Liver (tissue), 9 donors: ENCODE results near the gene C17orf58. TPM values are rescaled to one million over a fixed set of nuclear protein-coding genes. Genes with fewer than 3 reads are reported as not detected.
"Not testable (repeated sequence)": the region's sequence is repeated elsewhere in the genome, so short reads cannot be mapped to it uniquely, and the experiment has no call there.

Experiments used
- DNase-seq: peaks from one replicate; pipeline ENCODE4 v3.0.0-alpha.2; 2017; ENCODE audit warnings: low spot score
- H3K27ac ChIP-seq, 2 donors: one replicate each; pipeline ENCODE4 v1.7.0; 2013; ENCODE audit warnings: inconsistent platforms in 2 of 2, low read length in 2 of 2, control low read depth in 1 of 2, low read depth in 1 of 2, mild to moderate bottlenecking in 1 of 2
- H3K27me3 ChIP-seq, 4 donors: one replicate each; pipeline versions ENCODE4 v1.6.1 to v1.7.0; 2013; ENCODE audit warnings: low read length in 3 of 4, inconsistent platforms in 1 of 4, mild to moderate bottlenecking in 1 of 4, moderate library complexity in 1 of 4; ENCODE audit not compliant: control insufficient read depth in 4 of 4, insufficient read depth in 4 of 4
- H3K36me3 ChIP-seq, 4 donors: one replicate each; pipeline versions ENCODE4 v1.6.1 to v1.7.0; 2013; ENCODE audit warnings: low read length in 3 of 4, mild to moderate bottlenecking in 3 of 4, low read depth in 1 of 4, moderate library complexity in 1 of 4; ENCODE audit not compliant: control insufficient read depth in 4 of 4, insufficient read depth in 3 of 4
- H3K4me1 ChIP-seq, 4 donors: one replicate each; pipeline versions ENCODE4 v1.6.1 to v1.7.0; 2013; ENCODE audit warnings: low read length in 3 of 4, mild to moderate bottlenecking in 3 of 4, moderate library complexity in 1 of 4; ENCODE audit not compliant: control insufficient read depth in 4 of 4, insufficient read depth in 4 of 4
- H3K4me3 ChIP-seq, 3 donors: one replicate each; pipeline versions ENCODE4 v1.6.1 to v1.7.0; 2013; ENCODE audit warnings: low read length in 3 of 3, control low read depth in 1 of 3, low read depth in 1 of 3, mild to moderate bottlenecking in 1 of 3
- H3K9ac ChIP-seq, 2 donors: one replicate each; pipeline ENCODE4 v1.7.0; 2013; ENCODE audit warnings: low read length in 2 of 2, mild to moderate bottlenecking in 2 of 2, moderate library complexity in 2 of 2, control low read depth in 1 of 2, low read depth in 1 of 2
- H3K9me3 ChIP-seq, 4 donors: one replicate each; pipeline versions ENCODE4 v1.6.1 to v1.7.0; 2013; ENCODE audit warnings: low read length in 3 of 4; ENCODE audit not compliant: control insufficient read depth in 4 of 4
- EGR1 ChIP-seq, 2 donors: IDR thresholded peaks; 2 replicates each; pipeline ENCODE4 v1.6.1; 2016 to 2018; ENCODE audit warnings: antibody characterized with exemption in 2 of 2, low read depth in 2 of 2
- FOXA1 ChIP-seq: IDR thresholded peaks from 2 replicates; pipeline ENCODE4 v1.6.1; 2016; ENCODE audit warnings: antibody characterized with exemption
- FOXA2 ChIP-seq: IDR thresholded peaks from 2 replicates; pipeline ENCODE4 v1.6.1; 2016; ENCODE audit warnings: antibody characterized with exemption
- GABPA ChIP-seq, 2 donors: IDR thresholded peaks in 1 of 2; conservative IDR thresholded peaks in 1 of 2; 2 replicates each; pipeline ENCODE4 v1.6.1; 2016; ENCODE audit warnings: antibody characterized with exemption in 2 of 2, mild to moderate bottlenecking in 1 of 2, moderate library complexity in 1 of 2
- HNF4A ChIP-seq, 2 donors: conservative IDR thresholded peaks; 2 replicates each; pipeline ENCODE4 v1.6.1; 2016; ENCODE audit warnings: antibody characterized with exemption in 2 of 2, mild to moderate bottlenecking in 2 of 2
- HNF4G ChIP-seq: IDR thresholded peaks from 2 replicates; pipeline ENCODE4 v1.6.1; 2016; ENCODE audit warnings: antibody characterized with exemption
- JUND ChIP-seq, 2 donors: IDR thresholded peaks; 2 replicates each; pipeline ENCODE4 v1.6.1; 2016; ENCODE audit warnings: antibody characterized with exemption in 2 of 2
- NR2F2 ChIP-seq: IDR thresholded peaks from 2 replicates; pipeline ENCODE4 v1.6.1; 2016; ENCODE audit warnings: antibody characterized with exemption
- RAD21 ChIP-seq, 2 donors: IDR thresholded peaks; 2 replicates each; pipeline ENCODE4 v1.6.1; 2016; ENCODE audit warnings: antibody characterized with exemption in 2 of 2, mild to moderate bottlenecking in 2 of 2
- REST ChIP-seq: IDR thresholded peaks from 2 replicates; pipeline ENCODE4 v1.6.1; 2016; ENCODE audit warnings: antibody characterized with exemption, mild to moderate bottlenecking
- RXRA ChIP-seq, 2 donors: IDR thresholded peaks; 2 replicates each; pipeline ENCODE4 v1.6.1; 2017 to 2018; ENCODE audit warnings: antibody characterized with exemption in 2 of 2, mild to moderate bottlenecking in 1 of 2
- SP1 ChIP-seq: IDR thresholded peaks from 2 replicates; pipeline ENCODE4 v1.6.1; 2018; ENCODE audit warnings: antibody characterized with exemption, mild to moderate bottlenecking
- TAF1 ChIP-seq: conservative IDR thresholded peaks from 2 replicates; pipeline ENCODE4 v1.6.1; 2016; ENCODE audit warnings: antibody characterized with exemption, mild to moderate bottlenecking
- YY1 ChIP-seq: IDR thresholded peaks from 2 replicates; pipeline ENCODE4 v1.6.1; 2016; ENCODE audit warnings: antibody characterized with exemption, mild to moderate bottlenecking
- WGBS: extraction: QIAGEN DNeasy Blood & Tissue Kit; methylation state at CpG from one replicate; pipeline ENCODE4 v1.1.7; 2013; 5-methylcytosine and 5-hydroxymethylcytosine counted together
- polyA plus RNA-seq, 2 donors: library from polyadenylated mRNA; stranded (reverse) in 1 of 2; unstranded in 1 of 2; fragments of 200-250 nt in 1 of 2; fragments of >200 nt in 1 of 2; fragmentation: Nextera tagmentation in 1 of 2; extraction: Ambion mirVana in 1 of 2; gene quantifications; one replicate each; pipeline versions ENCODE4 v1.2.1 to v1.2.3, GENCODE V29; 2013 to 2015
- total RNA-seq, 2 donors: library from RNA; depleted of rRNA; stranded (reverse); fragments of >200 nt; gene quantifications; one replicate each; pipeline ENCODE4 v1.2.3, GENCODE V29; 2014
- TF ChIP-seq, protein P1 (sequence below): IDR thresholded peaks from 2 replicates; pipeline ENCODE4 v1.6.1; 2016; ENCODE audit warnings: antibody characterized with exemption
- TF ChIP-seq, protein P2 (sequence below): IDR thresholded peaks from 2 replicates; pipeline ENCODE4 v1.6.1; 2016; ENCODE audit warnings: antibody characterized with exemption
- TF ChIP-seq, protein P3 (sequence below): IDR thresholded peaks from 2 replicates; pipeline ENCODE4 v1.6.1; 2016; ENCODE audit warnings: antibody characterized with exemption
- TF ChIP-seq, protein P4 (sequence below): fragments of 150-350 bp; IDR thresholded peaks from 2 replicates; pipeline ENCODE4 v1.5.1; 2017; ENCODE audit warnings: improper control_type of control experiment, low read depth, low read length; ENCODE audit not compliant: missing input control
- donor health status: healthy.
- donor health status: healthy.
- donor health status: healthy.
- donor health status: healthy.
- donor health status: healthy.

C17orf58 gene
- total and polyA plus RNA-seq, 4 donors = 6.4 to 13.4 (median 9.8) TPM

DNA sequence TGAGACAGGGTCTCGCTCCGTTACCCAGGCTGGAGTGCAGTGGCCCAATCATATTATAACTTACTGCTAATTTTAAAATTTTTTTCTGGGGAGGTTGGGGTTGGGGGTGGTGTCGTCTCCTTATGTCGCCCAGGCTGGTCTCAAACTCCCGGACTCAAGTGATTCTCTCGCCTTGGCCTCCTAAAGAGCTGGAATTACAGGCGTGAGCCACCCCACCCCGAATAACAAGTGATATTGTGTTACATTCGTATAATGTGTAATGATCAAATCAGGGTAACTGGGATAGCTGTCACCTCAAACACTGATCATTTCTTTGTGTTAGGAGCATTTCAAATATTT lies 23.0 kb upstream of the C17orf58 start:
- WGBS = 66% methylated on average over 9 of the region's 9 CpGs
- peaks cover 0 to 14% (median 7%) of the 10 kb centered on the region in 4 donors for H3K4me1 ChIP-seq
- H3K27me3 ChIP-seq = no peaks in the 10 kb centered on the region
- no peak overlapping the region for H3K9ac ChIP-seq
- no peak overlapping the region for H3K4me3 ChIP-seq
- H3K9me3 ChIP-seq = no peaks in the 10 kb centered on the region
- H3K27ac ChIP-seq = peak overlapping the region in 1 of 2 donors; percentile 11
- H3K36me3 ChIP-seq = no peaks in the 10 kb centered on the region
- DNase-seq = no peak
- no peak for TF ChIP-seq NR2F2
- TF ChIP-seq, protein P1, sequence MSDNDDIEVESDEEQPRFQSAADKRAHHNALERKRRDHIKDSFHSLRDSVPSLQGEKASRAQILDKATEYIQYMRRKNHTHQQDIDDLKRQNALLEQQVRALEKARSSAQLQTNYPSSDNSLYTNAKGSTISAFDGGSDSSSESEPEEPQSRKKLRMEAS = no peak
- TF ChIP-seq GABPA (IDR thresholded peaks at IDR 0.05 in 1 of 2, conservative IDR thresholded peaks at IDR 0.05 in 1 of 2) = no peak
- TF ChIP-seq FOXA2 = no peak
- no peak for TF ChIP-seq JUND (IDR thresholded peaks at IDR 0.05)
- no peak for TF ChIP-seq REST
- TF ChIP-seq TAF1 = no peak
- no peak for TF ChIP-seq YY1
- TF ChIP-seq EGR1 (IDR thresholded peaks at IDR 0.05; ENCODE audit: low read depth in 2 of 2) = no peak
- TF ChIP-seq SP1 = no peak
- TF ChIP-seq, protein P2, sequence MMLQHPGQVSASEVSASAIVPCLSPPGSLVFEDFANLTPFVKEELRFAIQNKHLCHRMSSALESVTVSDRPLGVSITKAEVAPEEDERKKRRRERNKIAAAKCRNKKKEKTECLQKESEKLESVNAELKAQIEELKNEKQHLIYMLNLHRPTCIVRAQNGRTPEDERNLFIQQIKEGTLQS = no peak
- TF ChIP-seq, protein P3, sequence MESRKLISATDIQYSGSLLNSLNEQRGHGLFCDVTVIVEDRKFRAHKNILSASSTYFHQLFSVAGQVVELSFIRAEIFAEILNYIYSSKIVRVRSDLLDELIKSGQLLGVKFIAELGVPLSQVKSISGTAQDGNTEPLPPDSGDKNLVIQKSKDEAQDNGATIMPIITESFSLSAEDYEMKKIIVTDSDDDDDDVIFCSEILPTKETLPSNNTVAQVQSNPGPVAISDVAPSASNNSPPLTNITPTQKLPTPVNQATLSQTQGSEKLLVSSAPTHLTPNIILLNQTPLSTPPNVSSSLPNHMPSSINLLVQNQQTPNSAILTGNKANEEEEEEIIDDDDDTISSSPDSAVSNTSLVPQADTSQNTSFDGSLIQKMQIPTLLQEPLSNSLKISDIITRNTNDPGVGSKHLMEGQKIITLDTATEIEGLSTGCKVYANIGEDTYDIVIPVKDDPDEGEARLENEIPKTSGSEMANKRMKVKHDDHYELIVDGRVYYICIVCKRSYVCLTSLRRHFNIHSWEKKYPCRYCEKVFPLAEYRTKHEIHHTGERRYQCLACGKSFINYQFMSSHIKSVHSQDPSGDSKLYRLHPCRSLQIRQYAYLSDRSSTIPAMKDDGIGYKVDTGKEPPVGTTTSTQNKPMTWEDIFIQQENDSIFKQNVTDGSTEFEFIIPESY = no peak
- no peak for TF ChIP-seq HNF4G
- no peak for TF ChIP-seq RXRA (IDR thresholded peaks at IDR 0.05)
- TF ChIP-seq, protein P4, sequence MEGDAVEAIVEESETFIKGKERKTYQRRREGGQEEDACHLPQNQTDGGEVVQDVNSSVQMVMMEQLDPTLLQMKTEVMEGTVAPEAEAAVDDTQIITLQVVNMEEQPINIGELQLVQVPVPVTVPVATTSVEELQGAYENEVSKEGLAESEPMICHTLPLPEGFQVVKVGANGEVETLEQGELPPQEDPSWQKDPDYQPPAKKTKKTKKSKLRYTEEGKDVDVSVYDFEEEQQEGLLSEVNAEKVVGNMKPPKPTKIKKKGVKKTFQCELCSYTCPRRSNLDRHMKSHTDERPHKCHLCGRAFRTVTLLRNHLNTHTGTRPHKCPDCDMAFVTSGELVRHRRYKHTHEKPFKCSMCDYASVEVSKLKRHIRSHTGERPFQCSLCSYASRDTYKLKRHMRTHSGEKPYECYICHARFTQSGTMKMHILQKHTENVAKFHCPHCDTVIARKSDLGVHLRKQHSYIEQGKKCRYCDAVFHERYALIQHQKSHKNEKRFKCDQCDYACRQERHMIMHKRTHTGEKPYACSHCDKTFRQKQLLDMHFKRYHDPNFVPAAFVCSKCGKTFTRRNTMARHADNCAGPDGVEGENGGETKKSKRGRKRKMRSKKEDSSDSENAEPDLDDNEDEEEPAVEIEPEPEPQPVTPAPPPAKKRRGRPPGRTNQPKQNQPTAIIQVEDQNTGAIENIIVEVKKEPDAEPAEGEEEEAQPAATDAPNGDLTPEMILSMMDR = no peak
- no peak for TF ChIP-seq HNF4A (conservative IDR thresholded peaks at IDR 0.05)
- no peak for TF ChIP-seq FOXA1
- no peak for TF ChIP-seq RAD21 (IDR thresholded peaks at IDR 0.05)

- H3K9ac ChIP-seq, H3K36me3 ChIP-seq, H3K4me3 ChIP-seq, DNase-seq, H3K9me3 ChIP-seq, H3K27ac ChIP-seq, H3K27me3 ChIP-seq: not testable (repeated sequence)
- WGBS = 81% methylated on average over 21 of the region's 21 CpGs
- H3K4me1 ChIP-seq = peaks cover 0 to 14% (median 7%) of the 10 kb centered on the region in 4 donors
These were observed 22.2 kb upstream of the C17orf58 start for GRCh38 chr17:68018493-68018892.
